NCI-H82 treated with DMSO at 0.1 percent for 48 hours (cell line): ENCODE measurements around the gene TMEM147.

Experiments
- DNase-seq: peaks from one replicate; lab custom pipeline; 2025; ENCODE audit not compliant: unreplicated experiment; lab: John Stamatoyannopoulos, UW

TMEM147 gene, protein sequence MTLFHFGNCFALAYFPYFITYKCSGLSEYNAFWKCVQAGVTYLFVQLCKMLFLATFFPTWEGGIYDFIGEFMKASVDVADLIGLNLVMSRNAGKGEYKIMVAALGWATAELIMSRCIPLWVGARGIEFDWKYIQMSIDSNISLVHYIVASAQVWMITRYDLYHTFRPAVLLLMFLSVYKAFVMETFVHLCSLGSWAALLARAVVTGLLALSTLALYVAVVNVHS

GRCh38 chr19:35545001-35545854 lies at the start of gene TMEM147:
TSS of gene TMEM147 (plus strand) at chr19:35545626. CDS start at chr19:35545740, 114 bp downstream.
- peak; percentile 44 for DNase-seq

DNA sequence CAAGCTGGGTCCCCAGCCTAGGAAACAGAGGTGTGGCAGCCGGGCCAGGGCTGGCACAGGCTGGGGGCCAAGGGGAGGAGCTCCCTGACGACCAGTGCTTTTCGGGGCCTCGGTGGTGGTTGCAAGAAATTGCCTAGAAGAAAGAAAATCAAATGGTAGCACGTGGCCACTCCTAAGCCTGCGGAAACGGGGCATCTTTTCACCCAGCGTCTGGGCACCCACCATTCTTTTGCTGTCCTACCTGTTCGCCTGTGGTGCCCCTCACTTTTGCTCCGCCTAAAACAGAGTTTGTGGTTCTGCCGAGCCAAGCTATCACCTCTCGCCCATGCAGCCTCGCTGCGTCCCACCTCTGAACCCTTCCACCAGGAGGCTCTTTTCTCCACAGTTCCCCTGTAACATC lies 48.0 kb upstream of the TMEM147 start:
- no peak for DNase-seq

- no peak for DNase-seq
Measured at GRCh38 chr19:35498220-35498619, 47.2 kb upstream of the TMEM147 start.

DNA sequence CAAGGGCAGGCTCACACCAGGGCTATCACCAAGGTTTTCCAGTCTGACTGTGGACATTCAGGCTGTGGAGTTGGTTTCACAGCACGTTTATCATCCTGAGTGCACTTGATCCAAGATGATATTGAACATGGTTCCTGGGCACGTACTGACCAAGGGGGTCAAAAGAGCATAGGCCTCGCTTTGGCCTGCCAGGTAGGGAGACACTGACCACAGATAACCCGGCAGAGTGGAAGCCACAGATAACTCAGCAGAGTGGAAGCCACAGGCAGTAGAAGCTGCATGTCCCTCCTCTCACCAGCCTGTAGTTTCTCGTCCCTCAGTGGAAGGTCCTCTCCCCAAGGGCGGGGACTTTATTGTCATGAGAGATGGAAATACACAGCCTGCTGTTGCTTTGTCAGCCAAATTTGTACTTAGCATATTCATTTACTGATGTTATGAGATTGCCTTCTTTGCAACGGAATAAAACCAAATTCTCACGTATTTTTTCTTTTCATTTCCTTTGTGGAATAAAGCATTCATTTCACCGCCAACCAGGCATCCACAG lies 46.4 kb upstream of the TMEM147 start:
- DNase-seq: no peak

- DNase-seq: no peak
Measured at GRCh38 chr19:35500611-35501010, 44.8 kb upstream of the TMEM147 start.

DNA sequence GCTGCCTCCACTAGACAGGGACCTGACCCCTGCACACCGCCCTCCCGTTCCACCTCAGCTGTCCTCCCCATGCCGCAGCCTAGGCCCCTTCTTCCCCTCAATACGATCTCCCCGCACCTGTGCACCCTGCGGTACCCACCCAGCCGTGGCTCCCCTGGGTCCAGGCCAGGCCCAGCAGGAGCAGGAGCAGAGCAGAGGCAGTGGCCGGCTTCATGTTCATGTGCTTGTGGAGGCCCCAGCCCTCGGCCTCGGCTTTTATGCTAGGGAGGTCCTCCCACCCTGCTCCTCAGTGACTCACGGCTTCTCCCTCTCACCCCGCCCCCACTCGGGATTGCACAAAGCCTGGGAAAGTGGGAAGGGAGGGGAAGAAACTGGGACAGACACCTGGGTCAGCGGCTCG lies 43.7 kb upstream of the TMEM147 start:
- no peak for DNase-seq

GRCh38 chr19:35502751-35503150 lies 42.7 kb upstream of the TMEM147 start:
- DNase-seq: no peak

- no peak for DNase-seq
Measured at GRCh38 chr19:35506011-35506410, 39.4 kb upstream of the TMEM147 start.

DNA sequence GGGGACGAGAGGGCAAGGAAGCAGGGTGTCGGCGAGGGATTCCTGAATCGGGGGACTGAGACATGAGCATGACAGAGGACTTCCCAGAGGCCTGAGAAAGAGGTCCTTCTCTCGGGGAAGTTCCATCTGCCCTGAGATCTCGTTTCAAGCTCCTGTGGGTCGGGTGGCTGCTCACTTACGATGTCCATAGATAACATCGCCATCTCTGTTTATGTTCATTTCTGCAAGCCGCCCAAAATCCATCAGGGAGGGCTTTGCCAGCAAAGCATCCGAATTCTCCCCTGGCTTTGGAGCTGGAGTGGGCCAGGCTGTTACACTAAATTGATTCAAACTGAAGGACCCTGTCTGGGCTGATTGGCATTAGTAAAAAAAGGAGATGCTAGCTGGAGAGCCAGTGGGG lies 37.9 kb upstream of the TMEM147 start:
- DNase-seq: no peak

GRCh38 chr19:35508129-35508528 lies 37.3 kb upstream of the TMEM147 start:
- DNase-seq: no peak

DNA sequence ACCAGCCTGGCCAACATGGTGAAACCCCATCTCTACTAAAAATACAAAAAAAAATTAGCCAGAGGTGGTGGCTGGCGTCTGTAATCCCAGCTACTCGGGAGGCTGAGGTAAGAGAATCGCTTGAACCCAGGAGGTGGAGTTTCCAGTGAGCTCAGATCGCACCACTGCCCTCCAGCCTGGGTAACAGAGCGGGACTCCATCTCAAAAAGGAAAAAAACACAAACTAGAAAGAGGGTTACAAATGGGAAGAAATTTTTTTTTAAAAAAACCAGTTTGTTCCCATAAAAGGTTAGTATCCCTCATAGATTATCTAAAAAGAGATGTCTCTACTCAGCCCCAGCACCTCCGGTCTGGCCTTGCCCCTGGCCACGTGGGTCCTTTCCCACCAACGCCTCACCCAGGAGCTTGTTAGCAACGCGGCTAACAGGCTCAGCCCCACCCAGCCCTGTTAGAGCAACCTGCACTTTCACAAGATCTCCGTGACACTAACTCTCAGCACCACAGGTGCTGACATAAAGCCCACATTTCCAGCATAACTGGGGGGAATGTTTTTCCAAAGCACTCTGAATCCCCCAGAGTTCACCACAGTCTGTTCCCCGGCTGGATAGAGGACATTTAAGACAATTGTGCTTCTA lies 36.3 kb upstream of the TMEM147 start:
- DNase-seq: no peak

DNA sequence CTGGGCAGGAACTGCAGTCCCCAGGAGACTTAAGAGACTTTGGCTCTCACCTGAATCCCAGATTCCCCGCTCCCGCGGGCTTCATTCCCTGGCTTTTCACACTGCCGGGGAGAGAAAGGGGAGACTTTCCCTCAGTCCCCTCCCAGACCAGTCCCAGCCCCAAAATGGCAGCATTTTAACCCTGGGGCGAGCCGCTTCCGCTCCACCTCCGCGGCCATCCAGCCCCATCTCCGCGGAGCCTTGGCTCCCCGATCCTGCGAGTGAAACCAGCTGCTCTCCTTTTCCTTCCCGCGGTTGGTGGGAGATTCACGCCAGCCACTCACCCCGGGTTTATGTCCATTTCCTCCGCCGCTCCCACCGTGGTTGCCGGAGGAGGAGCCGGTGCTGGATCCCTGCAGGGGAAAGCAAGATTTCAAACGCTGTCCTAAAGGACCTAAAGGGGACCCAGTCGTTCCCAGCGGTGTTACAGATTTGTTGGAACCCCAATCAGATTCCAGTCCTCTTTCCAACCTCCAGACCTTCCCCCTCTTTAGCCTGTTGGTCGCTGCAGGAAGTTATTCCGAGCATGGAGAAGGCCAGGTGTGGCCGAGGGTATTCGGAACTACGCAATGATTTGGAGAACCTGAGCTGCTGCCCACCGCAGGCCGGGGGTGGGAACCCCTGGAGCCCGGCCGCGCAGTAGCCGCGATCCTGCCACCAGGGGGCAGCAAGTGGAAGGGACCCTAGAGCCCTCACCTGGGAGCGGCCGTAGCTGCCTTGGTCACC lies 35.4 kb upstream of the TMEM147 start:
- no peak for DNase-seq

GRCh38 chr19:35510626-35510964 lies 34.8 kb upstream of the TMEM147 start:
- DNase-seq: no peak

GRCh38 chr19:35511337-35511736 lies 34.1 kb upstream of the TMEM147 start:
- no peak for DNase-seq

- DNase-seq: no peak
Measured at GRCh38 chr19:35512831-35513627, 32.4 kb upstream of the TMEM147 start.

DNA sequence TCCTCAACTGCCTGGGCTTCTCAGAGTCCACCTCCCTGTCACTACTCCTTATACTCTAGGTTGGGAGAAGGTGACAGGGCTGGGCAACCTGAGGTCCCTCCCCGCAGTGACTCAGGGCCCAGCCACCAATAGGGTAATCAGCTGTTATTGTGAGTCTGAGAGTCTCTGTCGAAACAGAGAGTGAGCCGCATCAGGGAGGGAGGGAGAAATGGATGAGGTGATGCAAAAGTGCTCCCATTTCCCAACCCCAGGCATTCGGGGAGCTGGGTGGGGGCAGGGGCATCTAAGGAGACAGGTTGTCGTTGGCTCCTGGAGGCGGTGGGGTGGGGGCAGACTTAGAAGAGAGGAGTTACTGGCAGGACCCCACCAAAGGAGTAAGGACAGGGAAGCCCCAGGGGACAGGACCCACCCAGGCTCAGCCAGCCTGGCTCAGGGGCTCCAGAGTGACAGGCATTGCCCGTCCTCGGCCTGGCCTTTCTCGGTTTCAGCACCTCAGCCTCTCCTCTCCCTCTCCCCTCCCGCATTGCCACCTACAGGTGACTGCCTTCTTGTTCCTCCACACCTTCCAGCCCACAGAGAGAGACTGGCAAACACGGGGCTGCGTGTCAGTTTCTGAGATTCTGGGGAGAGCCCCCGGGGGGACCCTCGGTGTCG lies 31.7 kb upstream of the TMEM147 start, which contains the start of gene DMKN:
DMKN (minus strand) TSS at position 22 of the 654 bp plus-strand sequence. CDS start 174 bp downstream, outside the sequence.
- DNase-seq: no peak

DNA sequence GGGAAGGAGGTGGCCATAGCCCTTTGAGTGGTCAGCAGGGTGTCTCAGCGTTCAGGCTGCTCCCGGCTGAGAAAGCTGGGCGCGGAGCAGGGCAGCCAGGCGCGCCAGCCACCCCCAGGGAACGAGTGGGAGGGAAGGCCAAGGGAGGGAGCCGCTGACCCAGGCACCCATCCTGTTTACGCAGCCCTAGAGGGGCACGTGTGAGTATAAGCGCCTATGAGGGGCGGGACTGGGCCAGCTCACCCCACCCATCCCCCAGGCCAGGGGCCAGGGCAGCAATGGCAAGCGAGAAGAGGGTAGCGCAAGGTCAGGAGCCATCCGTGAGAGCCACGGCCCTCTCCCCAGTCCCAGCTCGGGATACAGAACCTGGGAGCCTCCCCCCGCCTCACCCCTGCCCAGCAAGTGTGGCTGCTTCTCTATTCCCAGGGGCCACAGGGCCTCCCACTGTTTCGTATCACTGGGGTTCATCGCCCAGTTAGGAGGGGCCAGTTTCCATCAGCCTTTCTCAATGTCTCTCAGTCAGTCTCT lies 31.1 kb upstream of the TMEM147 start:
- no peak for DNase-seq

GRCh38 chr19:35516310-35516709 lies 29.1 kb upstream of the TMEM147 start:
- no peak for DNase-seq

DNA sequence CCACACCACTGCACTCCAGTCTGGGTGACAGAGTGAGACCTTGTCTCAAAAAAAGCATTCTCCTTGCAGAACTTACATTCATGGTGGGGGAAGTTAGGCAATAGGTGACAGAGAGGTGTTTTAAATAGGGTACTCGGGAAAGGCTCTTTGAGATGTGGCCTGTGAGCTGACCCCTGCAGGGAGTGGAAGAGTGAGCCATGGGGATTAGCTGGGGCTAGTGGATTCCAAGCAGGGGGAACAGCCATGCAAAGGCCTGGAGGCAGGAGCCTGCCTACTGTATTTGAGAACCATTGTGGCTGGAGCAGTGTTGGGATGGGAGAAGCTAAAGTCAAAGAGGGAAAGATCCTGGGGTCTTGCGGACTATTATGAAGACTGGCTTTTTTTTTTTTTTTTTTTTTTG lies 28.1 kb upstream of the TMEM147 start:
- DNase-seq: no peak
